Measurements from ENCODE around the gene ANKS1B.
"Not testable (repeated sequence)": the region's sequence is repeated elsewhere in the genome, so short reads cannot be mapped to it uniquely, and the experiment has no call there.

GRCh38 chr12:98755855-98756254 is 1228.9 kb downstream of the ANKS1B start:
- not testable (repeated sequence) for TF ChIP-seq CTCF, POLR2A (IDR thresholded peaks at IDR 0.05)
